DMS 273 treated with DMSO at 0.1 percent for 48 hours (cell line): ENCODE measurements around the gene PALD1.
A peak's percentile ranks its signal among the peaks of the same experiment; 100 is the strongest.

ENCODE experiments used
- DNase-seq: peaks from one replicate; lab custom pipeline; 2025; lab: John Stamatoyannopoulos, UW

The PALD1 gene

GRCh38 chr10:70478191-70479164, at the start of gene PALD1:
Gene PALD1 (plus strand): TSS chr10:70478767. CDS start chr10:70525952, 47,185 bp downstream.
- peak; percentile 11 for DNase-seq

- DNase-seq: no peak
These were observed 47.8 kb upstream of the PALD1 start for GRCh38 chr10:70430493-70431445.

GRCh38 chr10:70432101-70432500, 46.5 kb upstream of the PALD1 start:
- DNase-seq: no peak

- DNase-seq: no peak
These were observed 45.9 kb upstream of the PALD1 start for GRCh38 chr10:70432561-70433263.

- no peak for DNase-seq
These were observed 44.8 kb upstream of the PALD1 start for GRCh38 chr10:70433581-70434280.

- DNase-seq: no peak
These were observed 43.1 kb upstream of the PALD1 start for GRCh38 chr10:70435241-70436085.

- DNase-seq: no peak
These were observed 40.8 kb upstream of the PALD1 start for GRCh38 chr10:70437721-70438120.

GRCh38 chr10:70440296-70441160, 38.0 kb upstream of the PALD1 start:
- no peak for DNase-seq

- DNase-seq: no peak
These were observed 37.2 kb upstream of the PALD1 start, which contains the start of gene NODAL for GRCh38 chr10:70441161-70441894. Gene NODAL (minus strand): TSS chr10:70441681. CDS start chr10:70441667, 14 bp downstream.

GRCh38 chr10:70441895-70442309, 36.7 kb upstream of the PALD1 start:
- no peak for DNase-seq

GRCh38 chr10:70442332-70442988, 36.1 kb upstream of the PALD1 start:
- DNase-seq: no peak

GRCh38 chr10:70444744-70445143, 33.8 kb upstream of the PALD1 start:
- no peak for DNase-seq

GRCh38 chr10:70445718-70446657, 32.6 kb upstream of the PALD1 start:
- no peak for DNase-seq

- DNase-seq: no peak
These were observed 30.3 kb upstream of the PALD1 start for GRCh38 chr10:70448236-70448635.

- no peak for DNase-seq
These were observed 23.3 kb upstream of the PALD1 start for GRCh38 chr10:70455213-70455630.

- DNase-seq: no peak
These were observed 22.4 kb upstream of the PALD1 start for GRCh38 chr10:70456164-70456563.
